Measurements from ENCODE around the gene EEIG2.
A peak's percentile ranks its signal among the peaks of the same experiment; 100 is the strongest.

Gene EEIG2

GRCh38 chr1:108551137-108551862, 8.6 kb upstream of the EEIG2 start:
- no peak for DNase-seq

DNA sequence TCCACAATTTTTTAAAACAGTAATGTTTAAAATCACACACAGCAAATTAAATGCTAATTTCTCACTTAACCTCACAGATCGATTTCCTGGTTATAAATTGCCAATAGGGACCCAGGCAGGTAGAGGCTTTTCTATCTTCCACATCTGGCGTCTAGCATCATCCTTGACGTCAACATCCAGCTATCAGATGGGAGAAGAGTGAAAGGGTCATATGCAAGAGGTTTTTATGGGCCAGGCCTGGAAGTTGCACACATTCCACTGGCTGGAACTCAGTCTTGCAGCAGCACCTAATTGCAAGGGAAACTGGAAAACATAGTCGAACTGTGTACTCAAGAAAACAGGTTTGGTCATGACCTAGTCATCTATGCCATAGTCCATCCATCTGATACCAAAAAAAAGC, 6.0 kb upstream of the EEIG2 start:
- no peak for DNase-seq

DNA sequence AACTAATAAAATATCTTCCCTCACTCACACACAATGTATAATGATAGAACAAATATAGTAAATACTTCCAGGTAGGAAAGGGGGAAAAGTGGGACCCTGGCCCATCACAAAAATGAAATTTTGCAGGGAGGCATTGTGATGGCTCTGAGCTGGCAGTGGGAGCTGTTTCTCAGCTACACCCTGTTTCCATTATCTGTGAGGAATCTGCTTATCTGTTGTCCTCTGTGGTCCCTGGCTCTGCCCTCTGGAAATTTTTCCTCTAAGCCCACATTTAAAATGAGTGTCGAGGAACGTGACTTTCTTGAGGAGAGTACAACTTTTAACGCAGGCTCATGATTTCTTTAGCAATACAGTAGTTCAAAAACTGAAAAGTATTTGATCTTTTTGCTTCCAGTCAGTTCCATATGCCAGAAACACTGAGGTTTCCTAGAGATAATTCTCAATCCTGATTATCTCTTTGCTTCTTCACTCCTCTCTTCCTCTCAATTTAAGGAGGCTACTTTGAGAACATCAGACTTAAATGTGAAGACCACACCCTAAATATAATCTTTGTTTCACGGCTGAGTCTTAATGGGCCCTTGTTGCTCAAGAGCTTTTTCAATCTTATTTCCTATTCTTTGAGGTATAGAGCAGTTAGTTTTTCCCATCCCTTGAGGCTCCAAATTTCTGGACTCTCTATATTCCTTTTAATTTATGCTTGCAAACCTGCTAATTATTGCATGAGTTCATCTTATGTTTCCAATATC, 5.0 kb upstream of the EEIG2 start:
- no peak for DNase-seq

GRCh38 chr1:108556066-108556465, 3.8 kb upstream of the EEIG2 start:
- no peak for DNase-seq

GRCh38 chr1:108556499-108556898, 3.4 kb upstream of the EEIG2 start:
- DNase-seq = no peak

DNA sequence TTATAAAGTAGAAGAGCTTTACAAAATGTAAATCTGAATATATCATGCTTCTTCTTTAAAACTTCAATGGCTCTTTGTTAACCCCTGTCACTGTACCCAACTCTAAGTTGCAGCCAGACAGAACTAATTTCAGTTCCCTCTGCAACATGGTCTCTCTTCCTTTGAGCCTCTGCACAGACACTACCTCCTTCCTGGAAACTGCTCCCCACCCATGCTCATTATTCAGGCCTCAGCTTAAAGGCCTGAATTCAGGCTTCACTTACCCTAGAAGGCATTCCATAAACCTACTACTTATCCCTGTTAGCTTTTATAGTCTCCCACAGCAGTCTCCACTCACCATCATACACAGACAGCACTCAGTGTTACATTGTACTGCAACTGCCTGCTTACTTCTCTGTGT, 2.6 kb upstream of the EEIG2 start:
- DNase-seq = no peak

GRCh38 chr1:108560189-108560873, 431 bp downstream of the EEIG2 start:
- no peak for DNase-seq

GRCh38 chr1:108560874-108561459, 1.1 kb downstream of the EEIG2 start:
- no peak for DNase-seq

DNA sequence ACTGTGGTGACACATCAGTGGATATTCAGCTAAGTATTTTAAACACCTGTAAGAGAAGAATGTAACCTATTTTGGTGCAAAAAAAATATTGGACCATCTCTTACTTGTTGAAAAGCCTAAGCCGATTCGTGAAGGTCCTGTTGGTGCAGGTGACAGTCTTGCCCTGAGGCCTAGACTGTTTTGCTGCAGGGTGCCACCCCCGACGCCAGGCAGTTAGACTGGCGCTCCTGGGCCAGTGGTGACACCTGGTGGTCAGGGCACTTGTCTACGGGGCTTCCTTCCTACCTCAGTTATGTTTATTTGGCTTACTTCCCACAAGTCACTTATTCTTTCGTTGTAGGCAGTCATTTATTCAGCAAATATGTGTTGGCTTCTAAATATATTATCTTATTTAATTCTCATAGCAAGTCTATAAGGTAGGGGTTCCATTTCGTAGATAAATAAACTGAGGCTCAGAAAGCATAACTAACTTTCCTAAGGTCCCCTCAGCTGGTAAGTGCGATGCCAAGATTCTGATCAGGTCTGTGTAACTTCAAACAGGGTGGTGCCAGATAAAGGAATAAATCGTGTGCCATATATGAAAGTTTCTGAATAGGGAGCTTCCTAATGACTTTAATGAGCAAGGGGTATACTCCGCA, 1.9 kb downstream of the EEIG2 start:
- DNase-seq = no peak

DNA sequence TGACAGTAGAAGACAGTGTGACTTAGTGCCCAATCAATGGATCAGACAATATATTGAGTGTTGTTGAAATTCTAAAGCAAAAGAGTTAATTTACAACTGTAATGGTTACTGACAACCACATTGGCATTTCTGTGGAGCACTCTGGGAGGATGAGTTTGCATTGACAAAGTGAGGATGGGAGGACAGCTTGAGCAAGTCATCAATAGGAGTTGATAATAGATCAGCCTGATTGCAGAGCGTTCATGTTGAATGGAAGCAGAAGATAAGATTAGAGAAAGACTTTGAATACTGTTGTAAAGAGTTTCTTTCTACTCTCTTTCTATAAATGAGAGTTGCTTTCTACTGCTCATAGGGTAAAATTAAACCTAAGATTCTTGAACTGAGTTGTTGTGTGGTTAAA, 3.9 kb downstream of the EEIG2 start:
- DNase-seq = no peak

DNA sequence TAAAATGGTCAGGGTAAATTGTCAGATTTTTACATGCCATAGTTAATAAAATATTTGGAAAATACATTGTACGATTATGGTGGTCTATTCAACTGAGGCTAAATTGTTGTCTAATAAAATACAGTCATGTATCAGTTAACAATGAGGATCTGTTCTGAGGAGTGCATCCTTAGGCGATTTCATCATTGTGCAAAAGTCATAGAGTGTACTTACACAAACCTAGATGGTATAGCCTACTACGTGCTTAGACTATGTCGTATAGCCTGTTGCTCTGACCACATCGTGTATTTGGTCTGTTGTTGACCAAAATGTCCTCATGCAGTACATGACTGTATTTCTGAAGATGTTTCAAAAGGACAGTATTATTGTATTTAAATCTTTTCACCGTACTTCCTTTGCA, 5.2 kb downstream of the EEIG2 start:
- no peak for DNase-seq

GRCh38 chr1:108565512-108565911, 5.6 kb downstream of the EEIG2 start:
- DNase-seq = no peak

DNA sequence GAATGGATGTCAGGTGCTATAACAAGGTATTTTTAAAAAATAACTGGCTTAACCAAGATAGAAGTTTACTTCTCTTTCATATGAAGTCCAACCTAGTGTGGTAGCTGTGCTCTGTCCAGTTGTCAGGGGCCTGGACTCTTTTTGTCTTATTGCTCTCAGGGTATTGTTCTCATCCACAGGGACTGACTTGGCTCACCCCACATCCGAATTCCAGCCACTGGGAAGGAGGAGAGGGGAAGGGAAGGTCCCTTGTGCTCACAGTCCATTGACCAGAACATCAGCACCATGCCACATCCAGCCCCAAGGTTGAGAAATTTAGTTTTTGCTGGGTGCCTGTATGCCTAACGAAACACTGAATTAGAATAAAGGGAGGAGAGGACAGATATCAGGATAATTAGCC, 8.7 kb downstream of the EEIG2 start:
- no peak for DNase-seq

DNA sequence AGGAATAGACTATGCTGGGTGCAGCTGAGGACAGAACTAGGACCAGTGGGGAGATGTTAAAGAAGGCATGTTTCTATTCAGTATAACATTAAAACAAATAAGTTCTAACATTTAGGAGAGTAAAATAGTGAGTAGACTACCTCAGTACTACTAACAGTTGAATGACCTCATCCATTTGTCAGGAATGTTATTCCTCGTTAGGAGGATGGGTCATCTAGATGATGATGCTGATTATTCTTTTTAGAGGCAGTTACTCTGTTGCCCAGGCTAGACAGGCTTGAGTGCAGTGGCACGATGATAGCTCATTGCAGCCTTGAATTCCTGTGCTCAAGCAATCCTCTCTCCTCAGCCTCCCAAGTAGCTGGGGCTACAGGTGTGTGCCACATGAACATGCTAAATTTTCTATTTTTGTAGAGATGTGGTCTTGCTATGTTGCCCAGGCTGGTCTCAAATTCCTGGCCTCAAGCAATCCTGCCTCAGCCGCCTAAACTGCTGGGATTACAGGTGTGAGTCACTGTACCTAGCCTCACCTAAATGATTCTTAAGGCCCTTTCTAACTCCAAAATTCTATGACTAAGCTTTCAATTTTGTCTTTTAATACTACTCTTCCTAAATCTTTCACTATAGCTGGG, 9.3 kb downstream of the EEIG2 start:
- DNase-seq = no peak

DNA sequence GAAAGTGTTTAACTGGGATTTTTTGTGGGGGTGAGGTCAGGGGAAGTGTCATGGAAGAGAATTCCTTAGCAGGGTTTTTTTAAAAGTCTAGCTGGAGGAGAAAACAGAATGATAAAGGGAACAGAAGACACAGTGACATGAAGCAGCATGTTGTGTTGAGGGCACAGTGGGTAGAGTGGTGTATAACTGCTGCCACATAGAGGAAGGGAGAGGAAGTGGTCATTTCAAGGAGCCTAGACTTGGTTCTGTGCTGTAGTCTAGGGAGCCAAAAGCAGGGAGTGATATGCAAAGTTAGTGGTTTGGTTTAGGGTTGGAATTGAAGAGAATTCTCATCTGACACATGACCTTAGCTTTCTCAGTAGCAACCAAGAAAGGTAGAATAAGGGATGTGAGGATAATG, 10.2 kb downstream of the EEIG2 start:
- DNase-seq = peak; percentile 16

DNA sequence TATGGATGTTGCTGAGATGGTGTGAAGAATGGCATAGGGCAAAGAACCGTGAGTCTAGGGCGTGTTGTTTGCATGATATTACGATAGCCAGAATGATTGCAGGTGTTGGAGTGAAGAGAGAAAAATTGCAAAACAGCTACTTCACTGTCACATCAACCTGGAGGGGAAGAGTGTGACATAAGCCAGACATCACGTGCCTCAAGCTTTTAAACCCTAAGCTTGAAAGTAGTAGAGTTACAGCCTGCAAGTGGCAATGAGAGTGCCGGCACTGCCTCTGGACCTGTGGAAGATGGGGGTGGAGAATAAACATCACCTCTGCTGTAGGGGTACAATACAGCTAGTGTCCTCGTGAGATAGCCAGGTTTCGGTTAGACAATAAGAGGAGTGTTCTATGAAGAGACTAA, 11.1 kb downstream of the EEIG2 start:
- DNase-seq = no peak

DNA sequence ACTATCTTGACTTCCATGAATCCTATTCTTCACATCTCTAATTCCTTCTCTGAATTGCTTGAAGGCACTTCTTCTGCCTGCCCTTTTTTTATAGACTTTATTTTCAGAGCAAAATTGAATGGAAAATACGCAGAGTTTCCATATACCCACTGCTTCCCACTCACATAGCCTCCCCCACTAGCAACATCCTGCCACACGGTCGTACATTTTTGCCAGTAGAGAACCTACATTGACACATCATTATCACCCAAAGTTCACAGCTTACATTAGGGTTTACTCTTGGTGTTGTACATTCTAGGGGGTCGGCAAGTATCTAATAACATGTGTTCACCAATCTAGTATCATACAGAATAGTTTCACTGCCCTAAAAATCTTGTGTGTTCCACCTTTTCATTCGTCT, 12.3 kb downstream of the EEIG2 start:
- no peak for DNase-seq

- no peak for DNase-seq
These were observed 13.3 kb downstream of the EEIG2 start for GRCh38 chr1:108573183-108573582.

- no peak for DNase-seq
These were observed 14.1 kb downstream of the EEIG2 start for GRCh38 chr1:108574008-108574407.

DNA sequence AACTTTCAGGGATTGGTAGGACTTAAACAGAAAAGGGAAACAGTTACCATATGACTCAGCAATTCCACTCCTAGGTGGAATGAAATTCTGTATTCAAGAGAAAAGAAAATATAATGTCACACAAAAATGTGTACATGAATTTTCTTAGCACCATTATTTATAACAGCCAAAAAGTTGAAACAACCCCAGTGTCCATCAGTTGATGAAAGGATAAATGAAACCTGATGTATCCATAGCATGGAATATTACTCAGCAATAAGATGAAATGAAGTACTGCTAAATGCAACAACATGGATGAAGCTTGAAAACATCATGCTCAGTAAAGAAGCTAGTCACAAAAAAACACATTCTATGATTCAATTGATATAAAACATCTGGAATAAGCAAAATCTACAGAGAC, 15.5 kb downstream of the EEIG2 start:
- no peak for DNase-seq

DNA sequence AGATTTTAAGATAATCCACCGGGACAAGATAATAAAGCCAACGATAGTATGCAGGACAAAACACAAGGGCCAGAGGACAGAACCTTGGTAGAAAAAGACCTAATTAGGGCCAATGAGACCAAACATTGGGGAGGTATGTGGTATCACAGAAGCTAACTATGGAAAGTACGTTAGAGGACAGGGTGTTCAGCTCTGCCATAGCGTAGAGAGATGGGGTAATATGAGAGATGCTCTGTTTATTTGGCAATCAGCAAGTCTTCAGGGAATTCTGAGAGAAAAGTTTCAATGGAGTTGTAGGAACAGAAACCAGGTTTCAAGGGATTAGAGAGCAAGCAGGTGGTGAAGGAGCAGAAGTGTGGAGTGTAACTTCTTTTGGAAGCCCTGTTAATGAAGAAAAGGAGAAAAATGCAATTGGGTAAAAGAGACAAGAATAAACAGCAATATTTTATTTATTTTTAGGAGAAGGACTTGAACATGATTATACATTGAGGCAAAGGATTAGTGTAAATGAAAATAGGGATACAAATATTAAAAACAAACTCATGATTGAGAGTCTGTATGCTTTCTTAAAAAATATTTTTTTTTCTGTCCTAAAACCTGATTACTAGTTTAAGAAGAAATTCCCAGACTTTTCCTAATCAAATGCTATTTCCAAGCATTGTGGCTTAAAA, 24.0 kb downstream of the EEIG2 start:
- no peak for DNase-seq

DNA sequence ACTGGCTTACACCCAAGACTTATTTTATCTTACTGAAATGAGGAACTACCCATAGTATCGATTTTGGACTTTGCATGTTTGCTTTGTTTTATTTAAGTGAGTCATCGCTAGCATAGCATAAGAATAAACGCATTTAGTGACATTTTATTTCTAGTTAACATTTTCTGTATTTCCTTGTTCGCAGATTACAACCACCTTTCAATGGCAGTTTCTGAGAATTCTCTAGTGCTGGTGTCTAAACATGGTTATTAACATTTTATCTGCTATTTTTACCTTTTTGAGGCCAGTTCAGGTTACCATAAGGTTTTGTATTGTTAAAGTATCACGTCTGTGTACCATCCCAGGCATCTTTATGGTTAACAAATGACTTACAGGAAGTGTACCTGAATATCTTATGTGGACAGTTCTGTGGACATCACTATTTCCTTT, 24.5 kb downstream of the EEIG2 start:
- DNase-seq = no peak
